ENCODE measurements around the gene JADE3. TPM values are rescaled to one million over a fixed set of nuclear protein-coding genes. Genes with fewer than 3 reads are reported as not detected.
A peak's percentile ranks its signal among the peaks of the same experiment; 100 is the strongest.

The JADE3 gene
- total and polyA plus RNA-seq, 2 experiments from 2014 or later: 6.0 to 8.6 TPM

GRCh38 chrX:46929439-46930261 is 17.4 kb downstream of the JADE3 start:
- no peaks in the 10 kb centered on the region for H3K9me3 ChIP-seq (ENCODE audit: low read depth)
- H3K4me1 ChIP-seq (ENCODE audit: low read depth): no peaks in the 10 kb centered on the region
- H3K4me3 ChIP-seq: no peak overlapping the region
- no peaks in the 10 kb centered on the region for H3K27me3 ChIP-seq
- TF ChIP-seq, protein P1, sequence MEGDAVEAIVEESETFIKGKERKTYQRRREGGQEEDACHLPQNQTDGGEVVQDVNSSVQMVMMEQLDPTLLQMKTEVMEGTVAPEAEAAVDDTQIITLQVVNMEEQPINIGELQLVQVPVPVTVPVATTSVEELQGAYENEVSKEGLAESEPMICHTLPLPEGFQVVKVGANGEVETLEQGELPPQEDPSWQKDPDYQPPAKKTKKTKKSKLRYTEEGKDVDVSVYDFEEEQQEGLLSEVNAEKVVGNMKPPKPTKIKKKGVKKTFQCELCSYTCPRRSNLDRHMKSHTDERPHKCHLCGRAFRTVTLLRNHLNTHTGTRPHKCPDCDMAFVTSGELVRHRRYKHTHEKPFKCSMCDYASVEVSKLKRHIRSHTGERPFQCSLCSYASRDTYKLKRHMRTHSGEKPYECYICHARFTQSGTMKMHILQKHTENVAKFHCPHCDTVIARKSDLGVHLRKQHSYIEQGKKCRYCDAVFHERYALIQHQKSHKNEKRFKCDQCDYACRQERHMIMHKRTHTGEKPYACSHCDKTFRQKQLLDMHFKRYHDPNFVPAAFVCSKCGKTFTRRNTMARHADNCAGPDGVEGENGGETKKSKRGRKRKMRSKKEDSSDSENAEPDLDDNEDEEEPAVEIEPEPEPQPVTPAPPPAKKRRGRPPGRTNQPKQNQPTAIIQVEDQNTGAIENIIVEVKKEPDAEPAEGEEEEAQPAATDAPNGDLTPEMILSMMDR (IDR thresholded peaks at IDR 0.05; ENCODE audit: low read depth, low read length): no peak
- DNase-seq (ENCODE audit: low read depth in 1 of 2, low spot score in 1 of 2): peak in 1 of 2 donors; percentile 17
- no peak overlapping the region for H3K27ac ChIP-seq
- no peaks in the 10 kb centered on the region for H3K36me3 ChIP-seq

DNA sequence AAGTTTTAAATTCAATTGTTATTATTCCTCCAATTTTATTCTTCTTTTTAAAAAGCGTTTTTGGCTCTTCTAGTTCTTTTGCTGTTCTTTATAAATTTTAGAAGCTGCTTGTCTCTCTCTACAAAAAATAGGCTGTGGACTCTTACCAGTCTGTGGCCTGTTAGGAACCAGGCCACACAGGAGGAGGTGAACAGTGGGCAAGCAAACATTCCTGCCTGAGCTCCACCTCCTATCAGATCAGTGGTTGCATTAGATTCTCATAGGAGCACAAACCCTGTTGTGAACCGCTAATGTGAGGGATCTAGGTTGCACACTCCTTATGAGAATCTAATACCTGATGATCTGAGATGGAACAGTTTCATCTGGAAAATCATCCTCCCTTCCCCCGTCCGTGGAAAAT is 23.1 kb downstream of the JADE3 start:
- Histone ChIP-seq H3K27me3 (no peaks in the 10 kb centered on the region), H3K4me1 (ENCODE audit: low read depth) (no peaks in the 10 kb centered on the region), H3K36me3 (no peaks in the 10 kb centered on the region), H3K9me3 (ENCODE audit: low read depth) (no peaks in the 10 kb centered on the region), H3K4me3 (no peak overlapping the region), H3K27ac (no peak overlapping the region)
- DNase-seq (ENCODE audit: low read depth in 1 of 2, low spot score in 1 of 2): no peak
- TF ChIP-seq, protein P1 (IDR thresholded peaks at IDR 0.05; ENCODE audit: low read depth, low read length): no peak

GRCh38 chrX:46938589-46938988 is 26.4 kb downstream of the JADE3 start:
- Histone ChIP-seq H3K4me3 (no peak overlapping the region), H3K9me3 (ENCODE audit: low read depth) (no peaks in the 10 kb centered on the region), H3K4me1 (ENCODE audit: low read depth) (no peaks in the 10 kb centered on the region), H3K27me3 (no peaks in the 10 kb centered on the region), H3K36me3 (no peaks in the 10 kb centered on the region), H3K27ac (no peak overlapping the region)
- TF ChIP-seq, protein P1 (IDR thresholded peaks at IDR 0.05; ENCODE audit: low read depth, low read length): no peak
- DNase-seq (ENCODE audit: low read depth in 1 of 2, low spot score in 1 of 2): no peak

DNA sequence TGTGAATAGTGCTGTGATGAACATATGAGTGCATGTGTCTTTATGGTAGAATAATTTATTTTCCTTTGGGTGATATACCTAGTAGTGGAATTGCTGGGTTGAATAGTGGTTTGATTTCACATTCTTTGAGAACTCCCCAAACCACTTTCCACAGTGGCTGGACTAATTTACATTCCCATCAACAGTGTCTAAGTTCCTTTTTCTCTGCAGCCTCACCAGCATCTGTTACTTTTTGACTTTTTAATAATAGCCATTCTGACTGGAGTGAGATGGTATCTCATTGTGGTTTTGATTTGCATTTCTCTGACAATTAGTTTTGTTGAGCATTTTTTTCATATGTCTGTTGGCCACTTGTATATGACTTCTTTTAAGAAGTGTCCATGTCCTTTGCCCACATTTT is 29.1 kb downstream of the JADE3 start:
- no peaks in the 10 kb centered on the region for H3K9me3 ChIP-seq (ENCODE audit: low read depth)

DNA sequence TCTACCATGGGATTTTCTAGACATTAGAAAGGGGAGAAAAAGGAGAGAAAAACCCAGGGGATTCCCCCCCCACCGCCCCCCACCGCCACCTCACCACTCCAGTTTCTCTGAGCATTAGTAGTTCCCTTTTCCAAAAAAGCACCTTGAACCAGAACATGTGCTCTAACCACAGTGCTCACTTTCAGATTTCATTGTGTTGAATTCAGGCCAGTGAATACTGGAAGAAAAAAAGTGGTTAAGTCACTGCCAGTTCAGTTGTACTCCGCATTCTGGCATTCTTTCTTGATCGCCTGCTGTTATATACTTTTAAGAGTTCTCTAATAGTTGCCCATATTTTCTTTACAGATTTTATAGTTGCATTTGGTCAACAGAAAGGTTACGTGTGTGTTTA is 40.9 kb downstream of the JADE3 start:
- H3K36me3 ChIP-seq: no peaks in the 10 kb centered on the region
- peak in 1 of 2 donors; percentile 20 for DNase-seq (ENCODE audit: low read depth in 1 of 2, low spot score in 1 of 2)
- TF ChIP-seq, protein P1 (IDR thresholded peaks at IDR 0.05; ENCODE audit: low read depth, low read length): no peak
- H3K4me3 ChIP-seq: no peak overlapping the region
- peaks cover 4% of the 10 kb centered on the region for H3K9me3 ChIP-seq (ENCODE audit: low read depth)
- H3K4me1 ChIP-seq (ENCODE audit: low read depth): peaks cover 6% of the 10 kb centered on the region
- H3K27me3 ChIP-seq: no peaks in the 10 kb centered on the region
- peak overlapping the region; percentile 83 for H3K27ac ChIP-seq

More for the DNA sequence above, 29.1 kb downstream of the JADE3 start:
- no peak overlapping the region for H3K27ac ChIP-seq
- no peaks in the 10 kb centered on the region for H3K36me3 ChIP-seq
- no peak for DNase-seq (ENCODE audit: low read depth in 1 of 2, low spot score in 1 of 2)
- no peak overlapping the region for H3K4me3 ChIP-seq
- H3K27me3 ChIP-seq: no peaks in the 10 kb centered on the region
- TF ChIP-seq, protein P1 (IDR thresholded peaks at IDR 0.05; ENCODE audit: low read depth, low read length): no peak
- no peaks in the 10 kb centered on the region for H3K4me1 ChIP-seq (ENCODE audit: low read depth)
